ENCODE measurements around the gene SLC16A12. TPM values are rescaled to one million over a fixed set of nuclear protein-coding genes. Genes with fewer than 3 reads are reported as not detected.

SLC16A12 gene
- polyA plus RNA-seq, 1 donor (not counting 4 experiments of a cell fraction or from before 2014, with no cell fraction given), result 0.10 TPM

GRCh38 chr10:89470628-89471027 is 64.8 kb downstream of the SLC16A12 start:
- Histone ChIP-seq H3K9ac (ENCODE audit: control insufficient read depth, extremely low read depth, insufficient read depth, low read length) (no peak overlapping the region), H3K27me3 (ENCODE audit: control insufficient read depth, extremely low read depth, insufficient read depth, low read length) (no peaks in the 10 kb centered on the region), H3K9me1 (ENCODE audit: control insufficient read depth, extremely low read depth, insufficient read depth, low read length) (no peaks in the 10 kb centered on the region), H3K4me2 (ENCODE audit: control insufficient read depth, extremely low read depth, insufficient read depth, low read depth, low read length) (no peak overlapping the region), H3K27ac (ENCODE audit: control insufficient read depth, insufficient read depth, low read length) (no peak overlapping the region), H3K79me2 (ENCODE audit: control insufficient read depth, insufficient read depth, low read length) (no peaks in the 10 kb centered on the region), H2AFZ (ENCODE audit: control insufficient read depth, low read length) (peak overlapping the region; percentile 65), H3K36me3 (ENCODE audit: control insufficient read depth in 2 of 2, extremely low read depth in 1 of 2, insufficient read depth in 2 of 2, low read length in 2 of 2) (no peaks in the 10 kb centered on the region), H4K20me1 (ENCODE audit: control insufficient read depth, extremely low read depth, insufficient read depth, low read length) (no peaks in the 10 kb centered on the region), H3K4me3 (ENCODE audit: control insufficient read depth in 2 of 3, extremely low read depth in 1 of 3, insufficient read depth in 2 of 3, low read depth in 1 of 3, low read length in 3 of 3) (no peak overlapping the region), H3K9me3 (ENCODE audit: control insufficient read depth, low read depth, low read length) (no peaks in the 10 kb centered on the region), H3K4me1 (ENCODE audit: control insufficient read depth, extremely low read depth, insufficient read depth, low read length) (peaks cover 45% of the 10 kb centered on the region)
- no peak for TF ChIP-seq EZH2 (IDR thresholded peaks at IDR 0.05; ENCODE audit: low read length)
- no peak for TF ChIP-seq CTCF (optimal IDR thresholded peaks at IDR 0.05 in 1 of 3, IDR thresholded peaks at IDR 0.05 in 1 of 3, conservative IDR thresholded peaks at IDR 0.05 in 1 of 3; ENCODE audit: extremely low read depth in 1 of 3, insufficient read depth in 2 of 3, low read length in 3 of 3)
- FAIRE-seq, result peak; percentile 85
- no peak for DNase-seq (ENCODE audit: low read depth, low spot score)
- dilution Hi-C loops (cut with MboI; ENCODE audit: extremely low pct_ligation_motif_present, low sequenced_read_pairs), result no loop called here

GRCh38 chr10:89469517-89469916 is 65.9 kb downstream of the SLC16A12 start:
- Histone ChIP-seq H3K4me1 (ENCODE audit: control insufficient read depth, extremely low read depth, insufficient read depth, low read length) (peaks cover 45% of the 10 kb centered on the region), H3K27ac (ENCODE audit: control insufficient read depth, insufficient read depth, low read length) (no peak overlapping the region), H3K9me3 (ENCODE audit: control insufficient read depth, low read depth, low read length) (no peaks in the 10 kb centered on the region), H3K9me1 (ENCODE audit: control insufficient read depth, extremely low read depth, insufficient read depth, low read length) (no peaks in the 10 kb centered on the region), H3K4me2 (ENCODE audit: control insufficient read depth, extremely low read depth, insufficient read depth, low read depth, low read length) (peak overlapping the region; percentile 17), H3K36me3 (ENCODE audit: control insufficient read depth in 2 of 2, extremely low read depth in 1 of 2, insufficient read depth in 2 of 2, low read length in 2 of 2) (no peaks in the 10 kb centered on the region), H3K27me3 (ENCODE audit: control insufficient read depth, extremely low read depth, insufficient read depth, low read length) (no peaks in the 10 kb centered on the region), H2AFZ (ENCODE audit: control insufficient read depth, low read length) (no peak overlapping the region), H3K79me2 (ENCODE audit: control insufficient read depth, insufficient read depth, low read length) (no peaks in the 10 kb centered on the region), H4K20me1 (ENCODE audit: control insufficient read depth, extremely low read depth, insufficient read depth, low read length) (no peaks in the 10 kb centered on the region), H3K4me3 (ENCODE audit: control insufficient read depth in 2 of 3, extremely low read depth in 1 of 3, insufficient read depth in 2 of 3, low read depth in 1 of 3, low read length in 3 of 3) (no peak overlapping the region), H3K9ac (ENCODE audit: control insufficient read depth, extremely low read depth, insufficient read depth, low read length) (no peak overlapping the region)
- no peak for FAIRE-seq
- no peak for TF ChIP-seq CTCF (optimal IDR thresholded peaks at IDR 0.05 in 1 of 3, IDR thresholded peaks at IDR 0.05 in 1 of 3, conservative IDR thresholded peaks at IDR 0.05 in 1 of 3; ENCODE audit: extremely low read depth in 1 of 3, insufficient read depth in 2 of 3, low read length in 3 of 3)
- TF ChIP-seq EZH2 (IDR thresholded peaks at IDR 0.05; ENCODE audit: low read length), result no peak
- dilution Hi-C loops (cut with MboI; ENCODE audit: extremely low pct_ligation_motif_present, low sequenced_read_pairs), result no loop called here
- DNase-seq (ENCODE audit: low read depth, low spot score), result no peak

All from keratinocyte (primary cell).